Measurements from ENCODE around the gene RNASE12.

- TF ChIP-seq CTCF (IDR thresholded peaks at IDR 0.05) (no peak), POLR2A (IDR thresholded peaks at IDR 0.05) (no peak), POLR2AphosphoS5 (IDR thresholded peaks at IDR 0.05; ENCODE audit: insufficient read depth in 1 of 2, low read depth in 1 of 2) (no peak)
These were observed 10.3 kb upstream of the RNASE12 start for GRCh38 chr14:20601522-20601921.

All from vagina (tissue), 2 donors.